Measurements from ENCODE around the gene SH3GLB2.

SH3GLB2 gene

GRCh38 chr9:129053020-129053419 is 24.9 kb upstream of the SH3GLB2 start:
- no peak for DNase-seq (ENCODE audit: low read depth)
- no peak for TF ChIP-seq CTCF (conservative IDR thresholded peaks at IDR 0.05; ENCODE audit: low read depth, low read length)

GRCh38 chr9:129052592-129052991 is 24.5 kb upstream of the SH3GLB2 start:
- TF ChIP-seq CTCF (conservative IDR thresholded peaks at IDR 0.05; ENCODE audit: low read depth, low read length): no peak
- no peak overlapping the region for H3K4me3 ChIP-seq (ENCODE audit: low read depth, low read length)
- DNase-seq (ENCODE audit: low read depth): peak; percentile 8

More at GRCh38 chr9:129053020-129053419, 24.9 kb upstream of the SH3GLB2 start:
- H3K4me3 ChIP-seq (ENCODE audit: low read depth, low read length): no peak overlapping the region

- no peak for DNase-seq (ENCODE audit: low read depth)
- no peak overlapping the region for H3K4me3 ChIP-seq (ENCODE audit: low read depth, low read length)
- TF ChIP-seq CTCF (conservative IDR thresholded peaks at IDR 0.05; ENCODE audit: low read depth, low read length): no peak
Measured at GRCh38 chr9:129042016-129042415, 13.9 kb upstream of the SH3GLB2 start.

- TF ChIP-seq CTCF (conservative IDR thresholded peaks at IDR 0.05; ENCODE audit: low read depth, low read length): no peak
- no peak overlapping the region for H3K4me3 ChIP-seq (ENCODE audit: low read depth, low read length)
- DNase-seq (ENCODE audit: low read depth): no peak
Measured at GRCh38 chr9:129040113-129040643, 12.0 kb upstream of the SH3GLB2 start.

- peak overlapping the region; percentile 98 for H3K4me3 ChIP-seq (ENCODE audit: low read depth, low read length)
- no peak for DNase-seq (ENCODE audit: low read depth)
- TF ChIP-seq CTCF (conservative IDR thresholded peaks at IDR 0.05; ENCODE audit: low read depth, low read length): no peak
Measured at GRCh38 chr9:129038109-129038852, 10.2 kb upstream of the SH3GLB2 start.

- peak overlapping the region; percentile 98 for H3K4me3 ChIP-seq (ENCODE audit: low read depth, low read length)
Measured at GRCh38 chr9:129037767-129038098, 9.6 kb upstream of the SH3GLB2 start.

More at GRCh38 chr9:129037767-129038098, 9.6 kb upstream of the SH3GLB2 start:
- no peak for TF ChIP-seq CTCF (conservative IDR thresholded peaks at IDR 0.05; ENCODE audit: low read depth, low read length)
- DNase-seq (ENCODE audit: low read depth): no peak

Data from choroid plexus epithelial cell (primary cell).